Smooth muscle cell (in vitro differentiated cells): Measurements from ENCODE around the gene C6orf58. TPM values are rescaled to one million over a fixed set of nuclear protein-coding genes. Genes with fewer than 3 reads are reported as not detected.

Source experiments
- DNase-seq: peaks from one replicate; lab custom pipeline; 2025; ENCODE audit not compliant: unreplicated experiment; lab: John Stamatoyannopoulos, UW
- H2AFZ ChIP-seq: fragments of 200-600 bp; sonication (generic); 2 replicates; pipeline ENCODE4 v1.6.0; 2016; ENCODE audit warnings: antibody characterized with exemption, low read depth, mild to moderate bottlenecking
- H3F3A ChIP-seq: fragments of 200-600 bp; sonication (generic); 2 replicates; pipeline ENCODE4 v1.6.0; 2017; ENCODE audit warnings: antibody characterized with exemption, low read depth
- H3K27ac ChIP-seq: fragments of 200-600 bp; sonication (generic); 2 replicates; pipeline ENCODE4 v1.5.1; 2016; ENCODE audit warnings: low read depth, mild to moderate bottlenecking
- H3K27me3 ChIP-seq: fragments of 200-600 bp; sonication (generic); 2 replicates; pipeline ENCODE4 v1.6.1; 2016; ENCODE audit warnings: low read depth, mild to moderate bottlenecking
- H3K36me3 ChIP-seq: fragments of 200-600 bp; sonication (generic); 2 replicates; pipeline ENCODE4 v1.5.1; 2016; ENCODE audit warnings: low read depth
- H3K4me1 ChIP-seq: fragments of 200-600 bp; sonication (generic); 2 replicates; pipeline ENCODE4 v1.5.1; 2016; ENCODE audit warnings: low read depth
- H3K4me2 ChIP-seq: fragments of 200-600 bp; sonication (generic); 2 replicates; pipeline ENCODE4 v1.6.0; 2016; ENCODE audit warnings: mild to moderate bottlenecking
- H3K4me3 ChIP-seq: fragments of 200-600 bp; sonication (generic); 2 replicates; pipeline ENCODE4 v1.5.1; 2016; ENCODE audit warnings: mild to moderate bottlenecking
- H3K79me2 ChIP-seq: fragments of 200-600 bp; sonication (generic); 2 replicates; pipeline ENCODE4 v1.6.0; 2016; ENCODE audit warnings: low read depth, mild to moderate bottlenecking
- H3K9ac ChIP-seq: fragments of 200-600 bp; sonication (generic); 2 replicates; pipeline ENCODE4 v1.6.0; 2016; ENCODE audit warnings: low read depth
- H3K9me3 ChIP-seq: fragments of 200-600 bp; sonication (generic); replicated peaks from 2 replicates; pipeline ENCODE4 v1.5.1; 2016; ENCODE audit warnings: low read depth
- H4K20me1 ChIP-seq: fragments of 200-600 bp; sonication (generic); 2 replicates; pipeline ENCODE4 v1.6.0; 2016; ENCODE audit warnings: low read depth
- WGBS: methylation state at CpG from one replicate; pipeline ENCODE4 v1.1.7; 2016; ENCODE audit warnings: low lambda C conversion rate; 5-methylcytosine and 5-hydroxymethylcytosine counted together
- polyA plus RNA-seq: library from polyadenylated mRNA; unstranded; fragments of >200 nt; fragmentation: Nextera tagmentation; extraction: Ambion mirVana; gene quantifications from 2 replicates; pipeline ENCODE4 v1.2.1, GENCODE V29; 2016
- total RNA-seq: library from RNA; depleted of rRNA; stranded (reverse); fragments of >200 nt; gene quantifications from 2 replicates; pipeline ENCODE4 v1.2.3, GENCODE V29; 2014
- TF ChIP-seq, protein P1 (sequence below): fragments of 200-600 bp; sonication (generic); IDR thresholded peaks from 2 replicates; pipeline ENCODE4 v1.5.1; 2017; ENCODE audit warnings: borderline replicate concordance, mild to moderate bottlenecking, antibody characterized with exemption; ENCODE audit not compliant: insufficient read depth, poor library complexity, severe bottlenecking

Gene C6orf58
- total and polyA plus RNA-seq, 2 experiments from 2014 or later = not detected

GRCh38 chr6:127566119-127566518, 10.9 kb upstream of the C6orf58 start:
- no peak overlapping the region for H2AFZ ChIP-seq
- H4K20me1 ChIP-seq = no peaks in the 10 kb centered on the region
- H3K4me1 ChIP-seq = no peaks in the 10 kb centered on the region
- H3K9ac ChIP-seq = no peak overlapping the region
- H3K27ac ChIP-seq = no peak overlapping the region
- no peak for DNase-seq
- no peaks in the 10 kb centered on the region for H3K27me3 ChIP-seq
- TF ChIP-seq, protein P1, sequence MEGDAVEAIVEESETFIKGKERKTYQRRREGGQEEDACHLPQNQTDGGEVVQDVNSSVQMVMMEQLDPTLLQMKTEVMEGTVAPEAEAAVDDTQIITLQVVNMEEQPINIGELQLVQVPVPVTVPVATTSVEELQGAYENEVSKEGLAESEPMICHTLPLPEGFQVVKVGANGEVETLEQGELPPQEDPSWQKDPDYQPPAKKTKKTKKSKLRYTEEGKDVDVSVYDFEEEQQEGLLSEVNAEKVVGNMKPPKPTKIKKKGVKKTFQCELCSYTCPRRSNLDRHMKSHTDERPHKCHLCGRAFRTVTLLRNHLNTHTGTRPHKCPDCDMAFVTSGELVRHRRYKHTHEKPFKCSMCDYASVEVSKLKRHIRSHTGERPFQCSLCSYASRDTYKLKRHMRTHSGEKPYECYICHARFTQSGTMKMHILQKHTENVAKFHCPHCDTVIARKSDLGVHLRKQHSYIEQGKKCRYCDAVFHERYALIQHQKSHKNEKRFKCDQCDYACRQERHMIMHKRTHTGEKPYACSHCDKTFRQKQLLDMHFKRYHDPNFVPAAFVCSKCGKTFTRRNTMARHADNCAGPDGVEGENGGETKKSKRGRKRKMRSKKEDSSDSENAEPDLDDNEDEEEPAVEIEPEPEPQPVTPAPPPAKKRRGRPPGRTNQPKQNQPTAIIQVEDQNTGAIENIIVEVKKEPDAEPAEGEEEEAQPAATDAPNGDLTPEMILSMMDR = no peak
- H3K4me3 ChIP-seq = no peak overlapping the region
- no peaks in the 10 kb centered on the region for H3F3A ChIP-seq
- H3K4me2 ChIP-seq = no peak overlapping the region
- H3K79me2 ChIP-seq = no peaks in the 10 kb centered on the region
- H3K9me3 ChIP-seq = no peaks in the 10 kb centered on the region
- no peaks in the 10 kb centered on the region for H3K36me3 ChIP-seq

GRCh38 chr6:127566651-127567050, 10.3 kb upstream of the C6orf58 start:
- no peak overlapping the region for H3K4me3 ChIP-seq
- DNase-seq = no peak
- TF ChIP-seq, protein P1 = no peak

GRCh38 chr6:127567476-127567875, 9.5 kb upstream of the C6orf58 start:
- Histone ChIP-seq H3K9me3 (no peaks in the 10 kb centered on the region), H3K27ac (no peak overlapping the region), H3F3A (no peaks in the 10 kb centered on the region), H3K36me3 (no peaks in the 10 kb centered on the region), H3K4me3 (no peak overlapping the region), H2AFZ (no peak overlapping the region), H3K9ac (no peak overlapping the region), H3K4me1 (no peaks in the 10 kb centered on the region), H4K20me1 (no peaks in the 10 kb centered on the region), H3K27me3 (no peaks in the 10 kb centered on the region), H3K4me2 (no peak overlapping the region), H3K79me2 (no peaks in the 10 kb centered on the region)
- no peak for DNase-seq
- WGBS = 48% methylated on average over 2 of the region's 2 CpGs
- TF ChIP-seq, protein P1 = no peak

More at GRCh38 chr6:127566651-127567050, 10.3 kb upstream of the C6orf58 start:
- Histone ChIP-seq H3K79me2 (no peaks in the 10 kb centered on the region), H4K20me1 (no peaks in the 10 kb centered on the region), H3K4me1 (no peaks in the 10 kb centered on the region), H3K27me3 (no peaks in the 10 kb centered on the region), H3F3A (no peaks in the 10 kb centered on the region), H3K4me2 (no peak overlapping the region), H2AFZ (no peak overlapping the region), H3K9me3 (no peaks in the 10 kb centered on the region), H3K36me3 (no peaks in the 10 kb centered on the region), H3K9ac (no peak overlapping the region), H3K27ac (no peak overlapping the region)

- Histone ChIP-seq H2AFZ (no peak overlapping the region), H3K9ac (no peak overlapping the region), H3K27ac (no peak overlapping the region), H4K20me1 (no peaks in the 10 kb centered on the region), H3K36me3 (no peaks in the 10 kb centered on the region), H3K79me2 (no peaks in the 10 kb centered on the region), H3F3A (no peaks in the 10 kb centered on the region), H3K9me3 (no peaks in the 10 kb centered on the region), H3K4me3 (no peak overlapping the region), H3K27me3 (no peaks in the 10 kb centered on the region), H3K4me1 (no peaks in the 10 kb centered on the region), H3K4me2 (no peak overlapping the region)
- no peak for DNase-seq
- 94% methylated on average over 1 of the region's 1 CpG for WGBS
- TF ChIP-seq, protein P1 = no peak
Observed at GRCh38 chr6:127570739-127571389, 6.1 kb upstream of the C6orf58 start.
